Measurements from ENCODE around the gene ERICH3. TPM values are rescaled to one million over a fixed set of nuclear protein-coding genes. Genes with fewer than 3 reads are reported as not detected.

ERICH3 gene
- total RNA-seq, 1 donor from 2014 or later, result 2.8 TPM

GRCh38 chr1:74686928-74687327 lies 13.3 kb upstream of the ERICH3 start:
- Mint-ChIP-seq H3K4me1 (ENCODE audit: unreplicated experiment) (peaks cover 6% of the 10 kb centered on the region), H3K27ac (ENCODE audit: unreplicated experiment) (no peak overlapping the region), H3K9me3 (ENCODE audit: unreplicated experiment) (no peaks in the 10 kb centered on the region), H3K4me3 (ENCODE audit: unreplicated experiment) (no peak overlapping the region), H3K27me3 (ENCODE audit: unreplicated experiment) (no peaks in the 10 kb centered on the region), H3K36me3 (ENCODE audit: low read depth, unreplicated experiment) (no peaks in the 10 kb centered on the region)
- TF ChIP-seq CTCF (IDR thresholded peaks at IDR 0.05; ENCODE audit: unreplicated experiment), result no peak
- no peak for DNase-seq (ENCODE audit: low spot score)

GRCh38 chr1:74684301-74684700 lies 10.7 kb upstream of the ERICH3 start:
- no peak overlapping the region for H3K4me3 Mint-ChIP-seq (ENCODE audit: unreplicated experiment)
- H3K27ac Mint-ChIP-seq (ENCODE audit: unreplicated experiment), result no peak overlapping the region
- H3K9me3 Mint-ChIP-seq (ENCODE audit: unreplicated experiment), result no peaks in the 10 kb centered on the region
- H3K4me1 Mint-ChIP-seq (ENCODE audit: unreplicated experiment), result no peaks in the 10 kb centered on the region
- no peaks in the 10 kb centered on the region for H3K36me3 Mint-ChIP-seq (ENCODE audit: low read depth, unreplicated experiment)
- no peaks in the 10 kb centered on the region for H3K27me3 Mint-ChIP-seq (ENCODE audit: unreplicated experiment)
- no peak for TF ChIP-seq CTCF (IDR thresholded peaks at IDR 0.05; ENCODE audit: unreplicated experiment)
- no peak for DNase-seq (ENCODE audit: low spot score)

GRCh38 chr1:74683656-74684055 lies 10.1 kb upstream of the ERICH3 start:
- H3K4me1 Mint-ChIP-seq (ENCODE audit: unreplicated experiment), result no peaks in the 10 kb centered on the region
- no peak overlapping the region for H3K27ac Mint-ChIP-seq (ENCODE audit: unreplicated experiment)
- H3K9me3 Mint-ChIP-seq (ENCODE audit: unreplicated experiment), result no peaks in the 10 kb centered on the region
- no peaks in the 10 kb centered on the region for H3K27me3 Mint-ChIP-seq (ENCODE audit: unreplicated experiment)
- TF ChIP-seq CTCF (IDR thresholded peaks at IDR 0.05; ENCODE audit: unreplicated experiment), result no peak
- DNase-seq (ENCODE audit: low spot score), result no peak
- H3K4me3 Mint-ChIP-seq (ENCODE audit: unreplicated experiment), result no peak overlapping the region
- no peaks in the 10 kb centered on the region for H3K36me3 Mint-ChIP-seq (ENCODE audit: low read depth, unreplicated experiment)

- Mint-ChIP-seq H3K4me1 (ENCODE audit: unreplicated experiment) (no peaks in the 10 kb centered on the region), H3K4me3 (ENCODE audit: unreplicated experiment) (no peak overlapping the region), H3K27ac (ENCODE audit: unreplicated experiment) (no peak overlapping the region), H3K36me3 (ENCODE audit: low read depth, unreplicated experiment) (no peaks in the 10 kb centered on the region), H3K27me3 (ENCODE audit: unreplicated experiment) (no peaks in the 10 kb centered on the region), H3K9me3 (ENCODE audit: unreplicated experiment) (no peaks in the 10 kb centered on the region)
- no peak for DNase-seq (ENCODE audit: low spot score)
- no peak for TF ChIP-seq CTCF (IDR thresholded peaks at IDR 0.05; ENCODE audit: unreplicated experiment)
These were observed 8.3 kb upstream of the ERICH3 start for GRCh38 chr1:74681851-74682250.

- DNase-seq (ENCODE audit: low spot score), result no peak
- no peaks in the 10 kb centered on the region for H3K9me3 Mint-ChIP-seq (ENCODE audit: unreplicated experiment)
- H3K4me1 Mint-ChIP-seq (ENCODE audit: unreplicated experiment), result no peaks in the 10 kb centered on the region
- no peaks in the 10 kb centered on the region for H3K36me3 Mint-ChIP-seq (ENCODE audit: low read depth, unreplicated experiment)
- no peaks in the 10 kb centered on the region for H3K27me3 Mint-ChIP-seq (ENCODE audit: unreplicated experiment)
- no peak overlapping the region for H3K27ac Mint-ChIP-seq (ENCODE audit: unreplicated experiment)
- TF ChIP-seq CTCF (IDR thresholded peaks at IDR 0.05; ENCODE audit: unreplicated experiment), result no peak
- no peak overlapping the region for H3K4me3 Mint-ChIP-seq (ENCODE audit: unreplicated experiment)
These were observed 7.9 kb upstream of the ERICH3 start for GRCh38 chr1:74681449-74681848.
